Natural killer cell (primary cell): ENCODE data around the gene MPRIP. TPM values are rescaled to one million over a fixed set of nuclear protein-coding genes. Genes with fewer than 3 reads are reported as not detected.

Experiments
- ATAC-seq, 3 donors: fragments of 150-1000 bp in 2 of 3; fragments of 200-7000 bp in 1 of 3; cut with Tn5 transposase; 1 replicate in 1 of 3; 2 replicates in 2 of 3; pipeline ENCODE4 v1.10.0; 2021; ENCODE audit warnings: mild to moderate bottlenecking in 2 of 3, moderate library complexity in 2 of 3
- DNase-seq, 2 donors: peaks; one replicate each; pipeline versions ENCODE4 v3.0.0 to v3.0.0-alpha.2; 2013 to 2021; ENCODE audit warnings: mixed read lengths in 1 of 2
- H3K27ac ChIP-seq: one replicate; pipeline ENCODE4 v1.5.1; 2013; ENCODE audit warnings: mild to moderate bottlenecking, low read length
- H3K27me3 ChIP-seq: one replicate; pipeline ENCODE4 v1.6.1; 2013; ENCODE audit warnings: low read length; ENCODE audit not compliant: control insufficient read depth, insufficient read depth
- H3K36me3 ChIP-seq: one replicate; pipeline ENCODE4 v1.6.1; 2013; ENCODE audit warnings: low read length; ENCODE audit not compliant: control insufficient read depth, insufficient read depth
- H3K4me1 ChIP-seq: one replicate; pipeline ENCODE4 v1.6.1; 2013; ENCODE audit warnings: low read length; ENCODE audit not compliant: control insufficient read depth, insufficient read depth
- H3K4me3 ChIP-seq: one replicate; pipeline ENCODE4 v1.5.1; 2013; ENCODE audit warnings: low read length
- H3K9me3 ChIP-seq: one replicate; pipeline ENCODE4 v1.6.1; 2013; ENCODE audit warnings: low read length; ENCODE audit not compliant: control insufficient read depth, insufficient read depth
- H3K27ac Mint-ChIP-seq, 2 donors: one replicate each; pipeline ENCODE4 v1.8.0; 2022; ENCODE audit warnings: mild to moderate bottlenecking in 2 of 2, mixed read lengths in 2 of 2, moderate library complexity in 1 of 2
- H3K27me3 Mint-ChIP-seq, 2 donors: one replicate each; pipeline ENCODE4 v1.8.0; 2022; ENCODE audit warnings: low read depth in 2 of 2, mixed read lengths in 2 of 2
- H3K36me3 Mint-ChIP-seq: one replicate; pipeline ENCODE4 v1.8.0; 2022; ENCODE audit warnings: mixed read lengths
- H3K4me1 Mint-ChIP-seq, 2 donors: one replicate each; pipeline ENCODE4 v1.8.0; 2022; ENCODE audit warnings: mixed read lengths in 2 of 2
- H3K4me3 Mint-ChIP-seq: one replicate; pipeline ENCODE4 v1.8.0; 2022; ENCODE audit warnings: mild to moderate bottlenecking, moderate library complexity, mixed read lengths
- H3K9me3 Mint-ChIP-seq, 2 donors: one replicate each; pipeline ENCODE4 v1.8.0; 2022; ENCODE audit warnings: mixed read lengths in 2 of 2
- CTCF ChIP-seq: fragments of 200-600 bp; IDR thresholded peaks from one replicate; pipeline ENCODE4 v1.8.0; 2022; ENCODE audit warnings: antibody characterized with exemption
- WGBS: methylation state at CpG from one replicate; pipeline ENCODE4 v1.1.7; 2013; ENCODE audit warnings: missing lambda C conversion rate; ENCODE audit not compliant: insufficient coverage; 5-methylcytosine and 5-hydroxymethylcytosine counted together
- intact Hi-C: fragments of 100-400 bp; cut with micrococcal nuclease; formaldehyde crosslinking; loops from one replicate; pipeline ENCODE4 v1.14.2; 2022
- total RNA-seq, 4 donors: library from RNA; stranded (reverse); fragments of 120-200 nt in 1 of 4; gene quantifications; one replicate each; pipeline versions ENCODE4 v1.2.3 to v1.2.4, GENCODE V29; 2013 to 2022

Gene MPRIP
- total RNA-seq, 3 donors from 2014 or later (not counting 1 experiment from before 2014, with no cell fraction given): 225 to 272 (median 229) TPM

DNA sequence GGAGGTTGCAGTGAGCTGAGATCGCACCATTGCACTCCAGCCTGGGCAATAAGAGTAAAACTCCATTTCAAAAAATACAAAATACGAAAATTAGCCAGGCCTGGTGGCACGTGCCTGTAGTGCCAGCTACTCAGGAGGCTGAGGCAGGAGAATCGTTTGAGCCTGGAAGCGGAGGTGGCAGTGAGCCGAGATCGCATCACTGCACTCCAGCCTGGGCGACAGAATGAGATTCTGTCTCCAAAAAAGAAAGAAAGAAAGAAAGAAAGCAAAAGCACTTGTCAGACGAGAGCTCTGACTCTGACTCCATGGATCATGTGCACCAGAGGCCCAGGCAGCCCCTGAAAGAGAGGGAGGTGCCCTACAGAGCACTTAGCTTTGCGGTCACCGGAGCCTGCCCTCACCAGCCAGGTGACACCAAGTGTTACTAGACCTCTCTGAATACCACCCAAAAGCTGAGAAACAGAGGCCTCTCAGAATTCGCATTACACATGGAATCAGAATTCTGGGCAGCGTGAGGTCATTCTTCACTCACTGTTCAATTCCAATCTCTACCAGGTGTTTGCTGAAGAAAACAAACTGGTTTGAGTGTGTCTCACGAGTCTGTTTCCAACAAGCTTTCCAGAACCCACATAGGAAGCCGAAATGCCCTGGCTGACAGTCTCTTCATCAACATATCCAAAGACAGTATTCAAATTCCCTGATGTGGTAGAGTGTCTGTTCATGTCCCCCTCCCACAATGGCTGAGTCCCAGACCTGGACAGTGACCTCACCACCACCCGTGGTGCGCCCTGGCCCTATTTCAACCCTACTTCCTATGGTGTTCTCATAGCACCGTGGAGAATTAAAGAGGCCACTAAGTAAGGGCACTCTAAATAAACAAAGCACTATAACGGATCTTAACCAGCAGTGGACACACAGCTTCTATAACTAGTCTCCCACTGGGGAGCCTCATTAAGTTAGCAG lies 193.2 kb downstream of the MPRIP start:
- Histone ChIP-seq H3K4me1 (peaks cover 26% of the 10 kb centered on the region), H3K4me3 (peak overlapping the region; percentile 99), H3K9me3 (no peaks in the 10 kb centered on the region), H3K27ac (peak overlapping the region; percentile 21), H3K36me3 (peaks cover 12% of the 10 kb centered on the region), H3K27me3 (no peaks in the 10 kb centered on the region)
- Mint-ChIP-seq H3K27me3 (no peaks in the 10 kb centered on the region), H3K36me3 (no peaks in the 10 kb centered on the region), H3K4me3 (peak overlapping the region; percentile 97), H3K9me3 (no peaks in the 10 kb centered on the region), H3K27ac (peak overlapping the region; percentile 99), H3K4me1 (peaks cover 30 to 52% of the 10 kb centered on the region in 2 donors)
- DNase-seq (peak in 1 of 2 donors; percentile 14), ATAC-seq (no peak)
- WGBS: 76% methylated on average over 19 of the region's 19 CpGs
- intact Hi-C loops: loop anchor here (2.0 to 5.0 kb wide), 3 partner anchors 45 to 193 kb away; partner anchors contain the start of genes COPS3 and MPRIP
- TF ChIP-seq CTCF: no peak

DNA sequence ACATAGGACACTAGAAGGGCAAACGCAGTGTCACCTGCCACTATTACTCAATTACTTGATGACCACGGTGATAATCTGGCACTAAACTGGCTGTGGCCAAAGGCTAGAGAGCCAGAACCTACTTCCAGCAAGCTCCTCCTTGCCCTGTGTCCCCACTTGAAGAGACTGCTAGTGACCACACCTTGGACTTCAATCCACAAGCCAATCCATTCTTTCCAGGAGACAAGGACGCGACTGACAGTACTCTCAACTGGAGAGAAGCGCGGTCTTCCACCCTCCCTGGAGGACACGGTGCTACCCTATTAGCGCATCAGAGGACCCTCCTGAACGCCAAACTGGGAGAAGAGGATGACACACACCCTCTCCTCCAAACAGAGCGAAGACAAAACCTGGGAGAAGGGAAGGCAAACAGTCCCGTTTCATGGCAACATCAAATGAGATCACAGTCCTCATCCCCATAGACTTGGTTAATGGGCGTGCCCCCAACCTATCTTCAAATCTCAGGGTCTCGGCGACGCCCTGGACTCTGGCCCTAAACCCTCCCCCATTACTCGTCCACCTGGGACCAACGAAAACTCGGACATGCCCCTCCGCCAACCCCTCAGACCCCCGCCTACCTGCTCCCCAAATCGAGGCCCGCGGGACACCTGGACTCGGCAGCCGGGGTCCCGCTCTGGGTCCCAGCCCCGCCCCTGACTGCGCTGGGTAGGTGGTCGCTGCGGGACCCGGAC lies 194.2 kb downstream of the MPRIP start:
- H3K9me3 ChIP-seq: no peaks in the 10 kb centered on the region
- H3K27ac Mint-ChIP-seq: peak overlapping the region; percentile 99
- peak overlapping the region; percentile 92 for H3K27ac ChIP-seq
- no peaks in the 10 kb centered on the region for H3K36me3 Mint-ChIP-seq
- TF ChIP-seq CTCF: no peak
- H3K4me3 ChIP-seq: peak overlapping the region; percentile 99
- H3K4me3 Mint-ChIP-seq: peak overlapping the region; percentile 97
- no peaks in the 10 kb centered on the region for H3K27me3 ChIP-seq
- intact Hi-C loops: loop anchor here (1.0 to 5.0 kb wide), 4 partner anchors 30 to 194 kb away; partner anchors contain the start of genes COPS3, MPRIP and PLD6
- no peaks in the 10 kb centered on the region for H3K27me3 Mint-ChIP-seq
- 3% methylated on average over 31 of the region's 31 CpGs for WGBS
- peak in 2 of 3 donors; percentile 0 to 2 for ATAC-seq
- no peaks in the 10 kb centered on the region for H3K9me3 Mint-ChIP-seq
- peaks cover 8% of the 10 kb centered on the region for H3K36me3 ChIP-seq
- H3K4me1 Mint-ChIP-seq: peaks cover 30 to 52% of the 10 kb centered on the region in 2 donors
- peaks cover 26% of the 10 kb centered on the region for H3K4me1 ChIP-seq
- peak; percentile 22 to 39 for DNase-seq

- ATAC-seq (peak; percentile 87 to 95 (median 91)), DNase-seq (peak; percentile 91 to 95)
- H3K4me1 Mint-ChIP-seq: peaks cover 30 to 44% of the 10 kb centered on the region in 2 donors
- intact Hi-C loops: loop anchor here (1.0 to 5.0 kb wide), 4 partner anchors 31 to 195 kb away; partner anchors contain the start of genes COPS3, MPRIP and PLD6
- peak within 1 kb of the TSS; percentile 99 for H3K27ac Mint-ChIP-seq
- whole genome bisulfite sequencing: under 1% methylated on average over 53 of the region's 53 CpGs
- Histone ChIP-seq H3K4me3 (peak within 1 kb of the TSS; percentile 99), H3K36me3 (peaks cover 1% of the 10 kb centered on the region), H3K9me3 (no peaks in the 10 kb centered on the region), H3K27me3 (no peaks in the 10 kb centered on the region), H3K4me1 (peaks cover 26% of the 10 kb centered on the region), H3K27ac (peak within 1 kb of the TSS; percentile 92)
- H3K27me3 Mint-ChIP-seq: no peaks in the 10 kb centered on the region
- no peaks in the 10 kb centered on the region for H3K9me3 Mint-ChIP-seq
- TF ChIP-seq CTCF: no peak
- peak within 1 kb of the TSS; percentile 97 for H3K4me3 Mint-ChIP-seq
- no peaks in the 10 kb centered on the region for H3K36me3 Mint-ChIP-seq
These were observed 195.0 kb downstream of the MPRIP start, which contains the start of gene FLCN for GRCh38 chr17:17237026-17237799. Gene FLCN (minus strand): TSS chr17:17237168. CDS start chr17:17228137, 9,031 bp downstream.
